ENCODE measurements around the gene HDLBP. TPM values are rescaled to one million over a fixed set of nuclear protein-coding genes. Genes with fewer than 3 reads are reported as not detected.
"Not testable (repeated sequence)": the region's sequence is repeated elsewhere in the genome, so short reads cannot be mapped to it uniquely, and the experiment has no call there.

The HDLBP gene
- total RNA-seq, 1 donor from 2014 or later, result 326 TPM

GRCh38 chr2:241329669-241330615, 14.5 kb upstream of the HDLBP start:
- no peak overlapping the region for H3K4me3 ChIP-seq (ENCODE audit: low read depth, low read length)
- TF ChIP-seq CTCF (conservative IDR thresholded peaks at IDR 0.05; ENCODE audit: low read depth, low read length), result no peak
- DNase-seq (ENCODE audit: low read depth), result no peak

GRCh38 chr2:241325257-241325656, 9.8 kb upstream of the HDLBP start:
- TF ChIP-seq CTCF (conservative IDR thresholded peaks at IDR 0.05; ENCODE audit: low read depth, low read length), result no peak
- no peak for DNase-seq (ENCODE audit: low read depth)
- H3K4me3 ChIP-seq (ENCODE audit: low read depth, low read length), result no peak overlapping the region

GRCh38 chr2:241324775-241325174, 9.3 kb upstream of the HDLBP start:
- no peak for TF ChIP-seq CTCF (conservative IDR thresholded peaks at IDR 0.05; ENCODE audit: low read depth, low read length)
- DNase-seq (ENCODE audit: low read depth), result no peak
- no peak overlapping the region for H3K4me3 ChIP-seq (ENCODE audit: low read depth, low read length)

GRCh38 chr2:241323778-241324177, 8.3 kb upstream of the HDLBP start:
- TF ChIP-seq CTCF (conservative IDR thresholded peaks at IDR 0.05; ENCODE audit: low read depth, low read length), result no peak
- no peak overlapping the region for H3K4me3 ChIP-seq (ENCODE audit: low read depth, low read length)
- DNase-seq (ENCODE audit: low read depth), result no peak

GRCh38 chr2:241321886-241322285, 6.4 kb upstream of the HDLBP start:
- no peak for TF ChIP-seq CTCF (conservative IDR thresholded peaks at IDR 0.05; ENCODE audit: low read depth, low read length)
- H3K4me3 ChIP-seq (ENCODE audit: low read depth, low read length), result no peak overlapping the region

GRCh38 chr2:241321033-241321432, 5.6 kb upstream of the HDLBP start:
- no peak overlapping the region for H3K4me3 ChIP-seq (ENCODE audit: low read depth, low read length)
- DNase-seq (ENCODE audit: low read depth), result no peak
- TF ChIP-seq CTCF (conservative IDR thresholded peaks at IDR 0.05; ENCODE audit: low read depth, low read length), result no peak

More at GRCh38 chr2:241321886-241322285, 6.4 kb upstream of the HDLBP start:
- no peak for DNase-seq (ENCODE audit: low read depth)

GRCh38 chr2:241320394-241320793, 4.9 kb upstream of the HDLBP start:
- no peak for DNase-seq (ENCODE audit: low read depth)
- no peak for TF ChIP-seq CTCF (conservative IDR thresholded peaks at IDR 0.05; ENCODE audit: low read depth, low read length)
- no peak overlapping the region for H3K4me3 ChIP-seq (ENCODE audit: low read depth, low read length)

- DNase-seq (ENCODE audit: low read depth), result not testable (repeated sequence)
- H3K4me3 ChIP-seq (ENCODE audit: low read depth, low read length), result peak overlapping the region; percentile 6
Observed at GRCh38 chr2:241318830-241319229, 3.4 kb upstream of the HDLBP start.

Measured in epithelial cell of proximal tubule (primary cell).